ENCODE measurements around the gene EBF3. TPM values are rescaled to one million over a fixed set of nuclear protein-coding genes. Genes with fewer than 3 reads are reported as not detected.

The EBF3 gene
- total and polyA plus RNA-seq, 2 experiments from 2014 or later: 0.27 to 0.49 TPM

- Histone ChIP-seq H3K27me3 (ENCODE audit: insufficient read depth) (no peaks in the 10 kb centered on the region), H2AFZ (no peak overlapping the region), H3K4me1 (ENCODE audit: insufficient read depth) (peaks cover 5% of the 10 kb centered on the region; the same call in 1 of the 2 replicates), H4K20me1 (replicated peaks; ENCODE audit: insufficient read depth) (no peaks in the 10 kb centered on the region), H3K4me3 (no peak overlapping the region), H3F3A (replicated peaks; ENCODE audit: low read depth) (no peaks in the 10 kb centered on the region), H3K4me2 (no peak overlapping the region), H3K9me2 (ENCODE audit: insufficient read depth) (no peaks in the 10 kb centered on the region), H3K79me2 (replicated peaks; ENCODE audit: insufficient read depth) (no peaks in the 10 kb centered on the region), H3K27ac (ENCODE audit: low read depth) (no peak overlapping the region), H3K36me3 (ENCODE audit: insufficient read depth) (no peaks in the 10 kb centered on the region)
- peaks cover 15% of the 10 kb centered on the region; the same call in 2 of the 3 replicates for H3K4me1 Mint-ChIP-seq
- no peak overlapping the region for H3K4me3 Mint-ChIP-seq
- DNase-seq (ENCODE audit: low spot score): no peak
- TF ChIP-seq NANOG (IDR thresholded peaks at IDR 0.05; ENCODE audit: borderline replicate concordance) (no peak), JUNB (IDR thresholded peaks at IDR 0.05; ENCODE audit: unreplicated experiment) (no peak), STAT1 (IDR thresholded peaks at IDR 0.05; ENCODE audit: unreplicated experiment) (no peak), POLR2AphosphoS5 (IDR thresholded peaks at IDR 0.05; ENCODE audit: low read depth) (no peak), ZNF331 (CRISPR knock-in tag; IDR thresholded peaks at IDR 0.05; ENCODE audit: low read depth) (no peak), REST (IDR thresholded peaks at IDR 0.05; ENCODE audit: unreplicated experiment) (no peak), EZH2phosphoT487 (IDR thresholded peaks at IDR 0.05; ENCODE audit: unreplicated experiment) (no peak), CREB1 (CRISPR knock-in tag; IDR thresholded peaks at IDR 0.05; ENCODE audit: low read depth) (no peak), EZH2 (IDR thresholded peaks at IDR 0.05; ENCODE audit: low read depth, unreplicated experiment) (no peak), ZNF114 (CRISPR knock-in tag; IDR thresholded peaks at IDR 0.05) (no peak)
- TF ChIP-seq, protein P1, sequence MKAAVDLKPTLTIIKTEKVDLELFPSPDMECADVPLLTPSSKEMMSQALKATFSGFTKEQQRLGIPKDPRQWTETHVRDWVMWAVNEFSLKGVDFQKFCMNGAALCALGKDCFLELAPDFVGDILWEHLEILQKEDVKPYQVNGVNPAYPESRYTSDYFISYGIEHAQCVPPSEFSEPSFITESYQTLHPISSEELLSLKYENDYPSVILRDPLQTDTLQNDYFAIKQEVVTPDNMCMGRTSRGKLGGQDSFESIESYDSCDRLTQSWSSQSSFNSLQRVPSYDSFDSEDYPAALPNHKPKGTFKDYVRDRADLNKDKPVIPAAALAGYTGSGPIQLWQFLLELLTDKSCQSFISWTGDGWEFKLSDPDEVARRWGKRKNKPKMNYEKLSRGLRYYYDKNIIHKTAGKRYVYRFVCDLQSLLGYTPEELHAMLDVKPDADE (IDR thresholded peaks at IDR 0.05): no peak
- TF ChIP-seq, protein P2, sequence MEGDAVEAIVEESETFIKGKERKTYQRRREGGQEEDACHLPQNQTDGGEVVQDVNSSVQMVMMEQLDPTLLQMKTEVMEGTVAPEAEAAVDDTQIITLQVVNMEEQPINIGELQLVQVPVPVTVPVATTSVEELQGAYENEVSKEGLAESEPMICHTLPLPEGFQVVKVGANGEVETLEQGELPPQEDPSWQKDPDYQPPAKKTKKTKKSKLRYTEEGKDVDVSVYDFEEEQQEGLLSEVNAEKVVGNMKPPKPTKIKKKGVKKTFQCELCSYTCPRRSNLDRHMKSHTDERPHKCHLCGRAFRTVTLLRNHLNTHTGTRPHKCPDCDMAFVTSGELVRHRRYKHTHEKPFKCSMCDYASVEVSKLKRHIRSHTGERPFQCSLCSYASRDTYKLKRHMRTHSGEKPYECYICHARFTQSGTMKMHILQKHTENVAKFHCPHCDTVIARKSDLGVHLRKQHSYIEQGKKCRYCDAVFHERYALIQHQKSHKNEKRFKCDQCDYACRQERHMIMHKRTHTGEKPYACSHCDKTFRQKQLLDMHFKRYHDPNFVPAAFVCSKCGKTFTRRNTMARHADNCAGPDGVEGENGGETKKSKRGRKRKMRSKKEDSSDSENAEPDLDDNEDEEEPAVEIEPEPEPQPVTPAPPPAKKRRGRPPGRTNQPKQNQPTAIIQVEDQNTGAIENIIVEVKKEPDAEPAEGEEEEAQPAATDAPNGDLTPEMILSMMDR (conservative IDR thresholded peaks at IDR 0.05; ENCODE audit: low read depth in 2 of 2): no peak
- TF ChIP-seq, protein P3, sequence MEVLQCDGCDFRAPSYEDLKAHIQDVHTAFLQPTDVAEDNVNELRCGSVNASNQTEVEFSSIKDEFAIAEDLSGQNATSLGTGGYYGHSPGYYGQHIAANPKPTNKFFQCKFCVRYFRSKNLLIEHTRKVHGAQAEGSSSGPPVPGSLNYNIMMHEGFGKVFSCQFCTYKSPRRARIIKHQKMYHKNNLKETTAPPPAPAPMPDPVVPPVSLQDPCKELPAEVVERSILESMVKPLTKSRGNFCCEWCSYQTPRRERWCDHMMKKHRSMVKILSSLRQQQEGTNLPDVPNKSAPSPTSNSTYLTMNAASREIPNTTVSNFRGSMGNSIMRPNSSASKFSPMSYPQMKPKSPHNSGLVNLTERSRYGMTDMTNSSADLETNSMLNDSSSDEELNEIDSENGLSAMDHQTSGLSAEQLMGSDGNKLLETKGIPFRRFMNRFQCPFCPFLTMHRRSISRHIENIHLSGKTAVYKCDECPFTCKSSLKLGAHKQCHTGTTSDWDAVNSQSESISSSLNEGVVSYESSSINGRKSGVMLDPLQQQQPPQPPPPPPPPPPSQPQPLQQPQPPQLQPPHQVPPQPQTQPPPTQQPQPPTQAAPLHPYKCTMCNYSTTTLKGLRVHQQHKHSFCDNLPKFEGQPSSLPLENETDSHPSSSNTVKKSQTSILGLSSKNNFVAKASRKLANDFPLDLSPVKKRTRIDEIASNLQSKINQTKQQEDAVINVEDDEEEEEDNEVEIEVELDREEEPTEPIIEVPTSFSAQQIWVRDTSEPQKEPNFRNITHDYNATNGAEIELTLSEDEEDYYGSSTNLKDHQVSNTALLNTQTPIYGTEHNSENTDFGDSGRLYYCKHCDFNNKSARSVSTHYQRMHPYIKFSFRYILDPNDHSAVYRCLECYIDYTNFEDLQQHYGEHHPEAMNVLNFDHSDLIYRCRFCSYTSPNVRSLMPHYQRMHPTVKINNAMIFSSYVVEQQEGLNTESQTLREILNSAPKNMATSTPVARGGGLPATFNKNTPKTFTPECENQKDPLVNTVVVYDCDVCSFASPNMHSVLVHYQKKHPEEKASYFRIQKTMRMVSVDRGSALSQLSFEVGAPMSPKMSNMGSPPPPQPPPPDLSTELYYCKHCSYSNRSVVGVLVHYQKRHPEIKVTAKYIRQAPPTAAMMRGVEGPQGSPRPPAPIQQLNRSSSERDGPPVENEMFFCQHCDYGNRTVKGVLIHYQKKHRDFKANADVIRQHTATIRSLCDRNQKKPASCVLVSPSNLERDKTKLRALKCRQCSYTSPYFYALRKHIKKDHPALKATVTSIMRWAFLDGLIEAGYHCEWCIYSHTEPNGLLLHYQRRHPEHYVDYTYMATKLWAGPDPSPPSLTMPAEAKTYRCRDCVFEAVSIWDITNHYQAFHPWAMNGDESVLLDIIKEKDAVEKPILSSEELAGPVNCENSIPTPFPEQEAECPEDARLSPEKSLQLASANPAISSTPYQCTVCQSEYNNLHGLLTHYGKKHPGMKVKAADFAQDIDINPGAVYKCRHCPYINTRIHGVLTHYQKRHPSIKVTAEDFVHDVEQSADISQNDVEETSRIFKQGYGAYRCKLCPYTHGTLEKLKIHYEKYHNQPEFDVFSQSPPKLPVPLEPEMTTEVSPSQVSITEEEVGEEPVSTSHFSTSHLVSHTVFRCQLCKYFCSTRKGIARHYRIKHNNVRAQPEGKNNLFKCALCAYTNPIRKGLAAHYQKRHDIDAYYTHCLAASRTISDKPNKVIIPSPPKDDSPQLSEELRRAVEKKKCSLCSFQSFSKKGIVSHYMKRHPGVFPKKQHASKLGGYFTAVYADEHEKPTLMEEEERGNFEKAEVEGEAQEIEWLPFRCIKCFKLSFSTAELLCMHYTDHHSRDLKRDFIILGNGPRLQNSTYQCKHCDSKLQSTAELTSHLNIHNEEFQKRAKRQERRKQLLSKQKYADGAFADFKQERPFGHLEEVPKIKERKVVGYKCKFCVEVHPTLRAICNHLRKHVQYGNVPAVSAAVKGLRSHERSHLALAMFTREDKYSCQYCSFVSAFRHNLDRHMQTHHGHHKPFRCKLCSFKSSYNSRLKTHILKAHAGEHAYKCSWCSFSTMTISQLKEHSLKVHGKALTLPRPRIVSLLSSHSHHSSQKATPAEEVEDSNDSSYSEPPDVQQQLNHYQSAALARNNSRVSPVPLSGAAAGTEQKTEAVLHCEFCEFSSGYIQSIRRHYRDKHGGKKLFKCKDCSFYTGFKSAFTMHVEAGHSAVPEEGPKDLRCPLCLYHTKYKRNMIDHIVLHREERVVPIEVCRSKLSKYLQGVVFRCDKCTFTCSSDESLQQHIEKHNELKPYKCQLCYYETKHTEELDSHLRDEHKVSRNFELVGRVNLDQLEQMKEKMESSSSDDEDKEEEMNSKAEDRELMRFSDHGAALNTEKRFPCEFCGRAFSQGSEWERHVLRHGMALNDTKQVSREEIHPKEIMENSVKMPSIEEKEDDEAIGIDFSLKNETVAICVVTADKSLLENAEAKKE (CRISPR knock-in tag; IDR thresholded peaks at IDR 0.05): no peak
- no peak for ATAC-seq
- no peaks in the 10 kb centered on the region for H3K36me3 Mint-ChIP-seq (ENCODE audit: low read depth)
- H3K27ac Mint-ChIP-seq: no peak overlapping the region
- H3K9me3 Mint-ChIP-seq: no peaks in the 10 kb centered on the region
- H3K27me3 Mint-ChIP-seq (ENCODE audit: insufficient read depth, low read depth, poor library complexity): peaks cover 9% of the 10 kb centered on the region
Observed at GRCh38 chr10:129916506-129916995, 47.5 kb downstream of the EBF3 start.
